HS-5 (cell line): ENCODE data around the gene TRPC4.
"Not testable (repeated sequence)": the region's sequence is repeated elsewhere in the genome, so short reads cannot be mapped to it uniquely, and the experiment has no call there.

Source experiments
- DNase-seq: peaks from one replicate; pipeline ENCODE4 v3.0.0-alpha.2; 2012; ENCODE audit warnings: low read depth

TRPC4 gene

GRCh38 chr13:37601648-37602440, 267.7 kb downstream of the TRPC4 start:
- no peak for DNase-seq

DNA sequence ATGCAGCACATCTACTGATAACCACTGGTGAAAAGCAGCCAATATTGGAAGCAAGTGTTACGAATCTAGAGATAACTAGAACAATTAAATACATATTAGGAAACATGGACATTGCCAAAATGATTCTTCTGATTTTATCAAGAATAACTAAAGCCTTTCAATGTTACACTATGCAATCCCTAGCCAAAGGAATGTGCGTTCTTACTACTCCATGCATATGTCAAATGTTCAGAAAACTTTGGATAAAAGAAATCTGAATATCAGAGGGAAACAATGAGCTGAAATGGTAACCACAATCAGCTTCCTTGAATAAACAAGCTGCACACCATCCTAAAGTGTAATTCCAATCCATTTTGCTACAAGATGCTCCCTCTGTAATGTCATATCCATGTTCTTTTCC, 270.1 kb downstream of the TRPC4 start:
- DNase-seq: no peak

DNA sequence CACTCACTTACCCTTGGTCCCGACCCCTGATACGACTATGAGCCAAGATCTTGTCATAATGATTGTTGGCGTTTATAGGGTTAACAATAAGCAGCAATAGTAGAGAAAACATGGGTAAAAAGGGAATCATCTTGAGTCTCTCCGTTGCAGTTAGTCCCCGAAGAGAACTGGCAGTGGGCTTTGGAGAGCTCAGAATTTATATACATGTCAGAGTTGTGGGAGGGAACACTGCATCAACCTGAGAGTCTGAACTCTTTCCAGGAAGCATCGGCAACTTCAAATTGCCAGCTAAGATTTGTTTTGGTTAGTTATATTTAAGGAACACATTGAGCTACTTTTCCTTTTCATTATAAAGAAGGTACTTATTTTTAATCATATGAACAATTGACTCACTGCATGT, 271.0 kb downstream of the TRPC4 start, which contains the start of gene POSTN:
Gene POSTN (minus strand): TSS at position 172 of the 400 bp plus-strand sequence. CDS start 42 bp downstream, at position 130.
- DNase-seq: no peak

GRCh38 chr13:37597477-37598025, 272.0 kb downstream of the TRPC4 start:
- no peak for DNase-seq

DNA sequence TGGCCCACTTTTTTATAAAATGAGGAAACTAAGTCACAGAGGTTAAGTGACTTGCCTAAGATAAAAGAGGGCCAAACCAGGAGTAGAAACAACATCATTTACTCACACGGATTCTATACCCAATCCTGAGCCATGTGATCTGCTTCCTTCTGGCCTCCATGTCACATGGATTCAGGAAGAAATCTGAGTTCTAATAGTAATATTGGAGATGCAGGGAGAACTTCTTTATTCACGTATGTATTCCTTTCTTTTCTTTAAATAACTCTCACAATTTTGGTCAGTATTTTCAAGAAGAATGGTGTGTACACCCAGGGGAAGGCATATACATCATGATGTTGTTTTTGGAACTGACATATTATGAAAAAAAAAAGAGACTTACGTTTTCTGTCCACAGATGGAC, 272.8 kb downstream of the TRPC4 start:
- no peak for DNase-seq

GRCh38 chr13:37595162-37595561, 274.4 kb downstream of the TRPC4 start:
- DNase-seq: no peak

GRCh38 chr13:37594550-37594949, 275.0 kb downstream of the TRPC4 start:
- DNase-seq: no peak

GRCh38 chr13:37589381-37589780, 280.2 kb downstream of the TRPC4 start:
- not testable (repeated sequence) for DNase-seq

- no peak for DNase-seq
Observed at GRCh38 chr13:37587236-37587635, 282.3 kb downstream of the TRPC4 start.
